ENCODE data around the gene ZCWPW1. TPM values are rescaled to one million over a fixed set of nuclear protein-coding genes. Genes with fewer than 3 reads are reported as not detected.

ZCWPW1 gene
- total and polyA plus RNA-seq, 3 donors from 2014 or later: 83.5 to 145 (median 96.5) TPM

DNA sequence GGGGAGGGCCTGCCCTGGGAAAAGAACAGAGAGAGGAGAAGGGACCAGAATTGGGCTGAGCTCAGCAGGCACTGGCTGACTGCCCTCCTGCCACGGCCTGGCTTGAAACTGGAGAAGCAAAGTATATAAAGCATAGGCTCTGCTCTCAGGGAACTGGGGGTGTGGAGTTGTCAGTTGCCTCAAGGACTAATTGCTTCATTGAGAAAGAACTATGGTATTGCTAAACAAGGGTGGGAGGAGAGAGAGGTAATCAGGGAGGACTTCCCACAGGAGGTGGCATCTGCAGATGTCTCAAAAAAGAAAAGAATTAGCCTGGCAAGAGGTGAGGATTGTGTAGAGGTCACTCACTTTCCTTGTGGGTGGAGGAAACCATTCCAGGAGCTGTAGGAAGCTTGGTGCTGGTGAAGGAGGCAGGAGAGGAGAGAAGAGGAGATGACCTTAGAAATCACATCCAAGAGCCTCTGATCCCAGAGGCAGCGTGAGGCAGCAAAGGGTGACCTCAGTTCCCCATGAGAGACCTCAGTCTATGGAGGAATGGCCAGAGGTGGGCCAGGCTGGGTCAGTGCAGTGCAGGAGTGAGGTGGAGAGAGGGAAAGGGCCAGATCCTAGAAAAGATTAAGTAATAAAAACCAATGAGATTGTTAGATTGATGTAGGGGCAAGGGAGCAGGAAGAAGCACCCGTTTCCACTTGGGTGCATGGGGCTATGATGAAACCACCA, 68.2 kb downstream of the ZCWPW1 start:
- DNase-seq: no peak
- Histone ChIP-seq H3K36me3 (ENCODE audit: low read depth, missing control alignments) (no peaks in the 10 kb centered on the region), H3K4me1 (no peaks in the 10 kb centered on the region), H3K4me3 (no peak overlapping the region), H3K9me3 (no peaks in the 10 kb centered on the region), H3K27me3 (no peaks in the 10 kb centered on the region), H3K27ac (no peak overlapping the region)
- 89 to 96% methylated on average over 3 of the region's 3 CpGs for WGBS, 2 donors
- intact Hi-C loops (cut with DNase I; ENCODE audit: low total_unique reads): no loop called here
- no peak for TF ChIP-seq POLR2A (IDR thresholded peaks at IDR 0.05)
- TF ChIP-seq, protein P1, sequence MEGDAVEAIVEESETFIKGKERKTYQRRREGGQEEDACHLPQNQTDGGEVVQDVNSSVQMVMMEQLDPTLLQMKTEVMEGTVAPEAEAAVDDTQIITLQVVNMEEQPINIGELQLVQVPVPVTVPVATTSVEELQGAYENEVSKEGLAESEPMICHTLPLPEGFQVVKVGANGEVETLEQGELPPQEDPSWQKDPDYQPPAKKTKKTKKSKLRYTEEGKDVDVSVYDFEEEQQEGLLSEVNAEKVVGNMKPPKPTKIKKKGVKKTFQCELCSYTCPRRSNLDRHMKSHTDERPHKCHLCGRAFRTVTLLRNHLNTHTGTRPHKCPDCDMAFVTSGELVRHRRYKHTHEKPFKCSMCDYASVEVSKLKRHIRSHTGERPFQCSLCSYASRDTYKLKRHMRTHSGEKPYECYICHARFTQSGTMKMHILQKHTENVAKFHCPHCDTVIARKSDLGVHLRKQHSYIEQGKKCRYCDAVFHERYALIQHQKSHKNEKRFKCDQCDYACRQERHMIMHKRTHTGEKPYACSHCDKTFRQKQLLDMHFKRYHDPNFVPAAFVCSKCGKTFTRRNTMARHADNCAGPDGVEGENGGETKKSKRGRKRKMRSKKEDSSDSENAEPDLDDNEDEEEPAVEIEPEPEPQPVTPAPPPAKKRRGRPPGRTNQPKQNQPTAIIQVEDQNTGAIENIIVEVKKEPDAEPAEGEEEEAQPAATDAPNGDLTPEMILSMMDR (IDR thresholded peaks at IDR 0.05): no peak

DNA sequence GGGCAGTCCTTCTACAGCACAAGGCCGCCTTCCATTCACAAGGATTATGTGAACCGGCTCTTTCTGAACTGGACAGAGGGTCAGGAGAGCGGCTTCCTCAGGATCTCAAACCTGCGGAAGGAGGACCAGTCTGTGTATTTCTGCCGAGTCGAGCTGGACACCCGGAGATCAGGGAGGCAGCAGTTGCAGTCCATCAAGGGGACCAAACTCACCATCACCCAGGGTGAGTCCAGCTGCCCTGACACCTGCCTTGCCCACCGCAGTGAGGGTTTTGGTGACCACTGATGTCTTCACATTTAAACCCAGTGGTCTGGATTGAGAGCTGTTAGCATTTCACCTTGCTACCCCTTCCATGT, 69.7 kb downstream of the ZCWPW1 start:
- no peaks in the 10 kb centered on the region for H3K36me3 ChIP-seq (ENCODE audit: low read depth, missing control alignments)
- intact Hi-C loops (cut with DNase I; ENCODE audit: low total_unique reads): no loop called here
- H3K4me1 ChIP-seq: no peaks in the 10 kb centered on the region
- no peak overlapping the region for H3K27ac ChIP-seq
- H3K27me3 ChIP-seq: no peaks in the 10 kb centered on the region
- no peak for TF ChIP-seq POLR2A (IDR thresholded peaks at IDR 0.05)
- TF ChIP-seq, protein P1 (IDR thresholded peaks at IDR 0.05): no peak
- H3K4me3 ChIP-seq: no peak overlapping the region
- H3K9me3 ChIP-seq: no peaks in the 10 kb centered on the region
- WGBS, 2 donors: 92 to 97% methylated on average over 8 of the region's 8 CpGs
- no peak for DNase-seq

DNA sequence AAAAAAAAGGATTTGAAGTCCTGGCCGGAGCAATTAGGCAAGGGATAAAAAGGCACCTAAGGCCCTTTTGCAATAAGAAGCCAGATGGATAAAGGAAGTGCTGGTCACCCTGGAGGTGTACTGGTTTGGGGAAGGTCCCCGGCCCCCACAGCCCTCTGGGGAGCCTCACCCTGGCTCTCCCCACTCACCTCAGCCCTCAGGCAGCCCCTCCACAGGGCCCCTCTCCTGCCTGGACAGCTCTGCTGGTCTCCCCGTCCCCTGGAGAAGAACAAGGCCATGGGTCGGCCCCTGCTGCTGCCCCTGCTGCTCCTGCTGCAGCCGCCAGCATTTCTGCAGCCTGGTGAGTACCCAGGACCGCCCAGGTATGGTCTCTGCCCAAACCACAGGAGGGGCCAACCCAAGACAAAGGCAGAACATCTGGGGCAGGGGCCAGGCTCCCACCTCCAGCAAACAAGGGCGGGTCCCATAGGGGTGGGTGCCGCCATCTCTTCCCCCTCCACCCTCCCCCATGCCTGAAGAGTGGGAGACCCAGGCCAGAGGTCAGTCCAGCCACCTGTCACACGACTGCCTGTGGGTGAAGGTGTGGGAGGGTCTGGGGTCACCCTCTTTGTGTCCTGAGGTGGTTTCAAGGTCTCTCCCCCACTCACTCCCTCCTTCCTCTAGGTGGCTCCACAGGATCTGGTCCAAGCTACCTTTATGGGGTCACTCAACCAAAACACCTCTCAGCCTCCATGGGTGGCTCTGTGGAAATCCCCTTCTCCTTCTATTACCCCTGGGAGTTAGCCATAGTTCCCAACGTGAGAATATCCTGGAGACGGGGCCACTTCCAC, 70.3 kb downstream of the ZCWPW1 start, which contains the start of gene PILRB:
PILRB (plus strand) TSS at position 91 of the 830 bp plus-strand sequence; CDS start at position 277, 186 bp downstream.
- H3K27me3 ChIP-seq: no peaks in the 10 kb centered on the region
- H3K4me3 ChIP-seq: no peak within 1 kb of the TSS
- TF ChIP-seq, protein P1 (IDR thresholded peaks at IDR 0.05): no peak
- no peak within 1 kb of the TSS for H3K27ac ChIP-seq
- intact Hi-C loops (cut with DNase I; ENCODE audit: low total_unique reads): no loop called here
- H3K36me3 ChIP-seq (ENCODE audit: low read depth, missing control alignments): no peaks in the 10 kb centered on the region
- WGBS, 2 donors: 64 to 68% methylated on average over 5 to 11 of the region's 11 CpGs
- no peak for DNase-seq
- H3K9me3 ChIP-seq: no peaks in the 10 kb centered on the region
- H3K4me1 ChIP-seq: no peaks in the 10 kb centered on the region

DNA sequence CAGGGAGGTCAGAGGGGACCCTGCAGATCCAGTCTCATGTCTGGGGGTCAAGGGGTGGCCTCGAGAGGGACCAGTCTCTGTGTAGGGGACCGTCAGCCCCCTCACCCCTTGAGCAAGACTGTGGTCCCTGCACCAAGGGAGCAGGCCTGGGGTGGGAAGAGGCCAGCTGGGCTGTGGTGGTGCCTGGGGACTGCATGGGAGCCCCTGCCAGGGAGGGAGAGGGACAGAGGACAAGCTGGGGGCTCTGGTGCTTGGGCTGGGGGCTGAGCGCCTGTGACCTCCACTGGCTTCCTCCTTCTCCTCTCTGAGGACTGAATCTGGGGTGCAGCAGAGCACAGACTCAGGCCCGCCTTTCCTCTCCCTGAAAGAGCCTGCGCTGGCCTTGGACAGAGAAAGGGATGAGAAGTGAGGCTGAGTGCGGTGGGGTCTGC, 71.4 kb downstream of the ZCWPW1 start:
- H3K4me3 ChIP-seq: no peak overlapping the region
- no peaks in the 10 kb centered on the region for H3K36me3 ChIP-seq (ENCODE audit: low read depth, missing control alignments)
- H3K4me1 ChIP-seq: no peaks in the 10 kb centered on the region
- no peak for DNase-seq
- no peaks in the 10 kb centered on the region for H3K9me3 ChIP-seq
- TF ChIP-seq, protein P1 (IDR thresholded peaks at IDR 0.05): no peak
- no peak for TF ChIP-seq POLR2A (IDR thresholded peaks at IDR 0.05)
- H3K27me3 ChIP-seq: no peaks in the 10 kb centered on the region
- no peak overlapping the region for H3K27ac ChIP-seq
- intact Hi-C loops (cut with DNase I; ENCODE audit: low total_unique reads): no loop called here
- WGBS, 2 donors: 88 to 89% methylated on average over 3 to 6 of the region's 6 CpGs

Data from testis (tissue), 3 donors.